Gastrocnemius medialis (tissue), 4 donors: ENCODE measurements around the gene BORCS6. TPM values are rescaled to one million over a fixed set of nuclear protein-coding genes. Genes with fewer than 3 reads are reported as not detected.

Experiments used
- ATAC-seq, 2 donors: fragments of 150-250 bp; one replicate each; pipeline ENCODE4 v1.9.1; 2016
- DNase-seq, 2 donors: peaks; one replicate each; pipeline ENCODE4 v3.0.0-alpha.2; 2019
- H3K27ac ChIP-seq, 4 donors: fragments of 200-600 bp; sonication (generic); 1 replicate in 1 of 4; 2 replicates in 3 of 4; pipeline ENCODE4 v1.5.1; 2016 to 2018; ENCODE audit warnings: mild to moderate bottlenecking in 2 of 4, moderate library complexity in 1 of 4
- H3K27me3 ChIP-seq, 3 donors: fragments of 200-600 bp; sonication (generic) in 2 of 3; 1 replicate in 1 of 3; 2 replicates in 2 of 3; pipeline versions ENCODE4 v1.5.1 to v1.6.0; 2016 to 2019; ENCODE audit warnings: mild to moderate bottlenecking in 1 of 3, moderate library complexity in 1 of 3
- H3K36me3 ChIP-seq, 2 donors: fragments of 200-600 bp; sonication (generic) in 1 of 2; one replicate each; pipeline ENCODE4 v1.5.1; 2017 to 2018
- H3K4me1 ChIP-seq, 2 donors: fragments of 200-600 bp; sonication (generic) in 1 of 2; one replicate each; pipeline ENCODE4 v1.5.1; 2016 to 2017; ENCODE audit warnings: mild to moderate bottlenecking in 2 of 2
- H3K4me3 ChIP-seq, 4 donors: fragments of 200-600 bp; sonication (generic) in 3 of 4; 1 replicate in 1 of 4; 2 replicates in 3 of 4; pipeline ENCODE4 v1.5.1; 2016 to 2019; ENCODE audit warnings: mild to moderate bottlenecking in 2 of 4
- H3K9me3 ChIP-seq, 3 donors: fragments of 200-600 bp; sonication (generic) in 2 of 3; 1 replicate in 1 of 3; 2 replicates in 2 of 3; pipeline ENCODE4 v1.5.1; 2016 to 2019
- POLR2A ChIP-seq, 2 donors: fragments of 450-650 bp; IDR thresholded peaks; one replicate each; pipeline ENCODE4 v1.6.1; 2017; ENCODE audit warnings: antibody characterized with exemption in 2 of 2, mild to moderate bottlenecking in 2 of 2, moderate library complexity in 2 of 2
- in situ Hi-C, 4 donors: fragments of 200-750 bp; cut with MboI; loops; one replicate each; pipeline versions ENCODE4 v1.15.0 to v1.8.0; 2017; ENCODE audit warnings: low sequenced_read_pairs in 4 of 4
- intact Hi-C: fragments of 100-400 bp; cut with DNase I; formaldehyde crosslinking; loops from one replicate; pipeline ENCODE4 v1.15.1; 2023; ENCODE audit warnings: low total_unique reads
- total RNA-seq, 4 donors: library from RNA; depleted of rRNA; stranded (reverse); fragments of >200 nt; gene quantifications; one replicate each; pipeline versions ENCODE4 v1.1.0 to v1.2.3, GENCODE V29; 2016
- TF ChIP-seq, protein P1 (sequence below), 5 experiments: fragments of 450-650 bp in 3 of 5; fragments of 200-600 bp in 2 of 5; sonication (generic) in 2 of 5; IDR thresholded peaks in 4 of 5; conservative IDR thresholded peaks in 1 of 5; 1 replicate in 4 of 5; 2 replicates in 1 of 5; pipeline ENCODE4 v1.5.1; 2016 to 2019; ENCODE audit warnings: antibody characterized with exemption in 5 of 5, mild to moderate bottlenecking in 3 of 5, moderate library complexity in 3 of 5

Gene BORCS6
- total RNA-seq, 4 donors from 2014 or later: 16.2 to 34.5 (median 26.2) TPM

DNA sequence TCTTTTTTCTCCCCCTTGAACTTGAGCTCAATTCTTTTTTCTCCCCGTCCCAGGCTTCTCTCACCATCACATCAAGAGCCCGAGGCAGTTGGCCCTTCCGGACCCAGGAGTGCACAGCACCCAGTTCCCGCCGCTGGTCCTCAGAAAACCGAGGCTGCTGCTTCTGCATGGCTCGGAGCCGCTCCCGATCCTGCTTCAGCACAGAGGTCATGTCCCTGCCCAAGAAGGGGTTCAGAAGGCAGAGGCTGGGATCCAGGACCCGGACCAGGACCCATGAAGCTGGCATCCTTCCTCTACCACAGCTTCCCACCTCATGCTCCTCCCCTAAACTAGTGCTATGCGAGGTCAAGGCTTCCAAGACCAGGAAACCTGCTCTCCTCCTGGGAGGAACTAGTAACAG, 48.2 kb downstream of the BORCS6 start:
- Histone ChIP-seq H3K27ac (peak overlapping the region; percentile 98 to 100 (median 100)), H3K4me1 (peaks cover 38 to 60% of the 10 kb centered on the region in 2 donors), H3K36me3 (peaks cover 15 to 73% of the 10 kb centered on the region in 2 donors), H3K9me3 (no peaks in the 10 kb centered on the region), H3K4me3 (no peak overlapping the region), H3K27me3 (no peaks in the 10 kb centered on the region)
- no peak for ATAC-seq
- DNase-seq: peak in 1 of 2 donors; percentile 27
- TF ChIP-seq, protein P1, sequence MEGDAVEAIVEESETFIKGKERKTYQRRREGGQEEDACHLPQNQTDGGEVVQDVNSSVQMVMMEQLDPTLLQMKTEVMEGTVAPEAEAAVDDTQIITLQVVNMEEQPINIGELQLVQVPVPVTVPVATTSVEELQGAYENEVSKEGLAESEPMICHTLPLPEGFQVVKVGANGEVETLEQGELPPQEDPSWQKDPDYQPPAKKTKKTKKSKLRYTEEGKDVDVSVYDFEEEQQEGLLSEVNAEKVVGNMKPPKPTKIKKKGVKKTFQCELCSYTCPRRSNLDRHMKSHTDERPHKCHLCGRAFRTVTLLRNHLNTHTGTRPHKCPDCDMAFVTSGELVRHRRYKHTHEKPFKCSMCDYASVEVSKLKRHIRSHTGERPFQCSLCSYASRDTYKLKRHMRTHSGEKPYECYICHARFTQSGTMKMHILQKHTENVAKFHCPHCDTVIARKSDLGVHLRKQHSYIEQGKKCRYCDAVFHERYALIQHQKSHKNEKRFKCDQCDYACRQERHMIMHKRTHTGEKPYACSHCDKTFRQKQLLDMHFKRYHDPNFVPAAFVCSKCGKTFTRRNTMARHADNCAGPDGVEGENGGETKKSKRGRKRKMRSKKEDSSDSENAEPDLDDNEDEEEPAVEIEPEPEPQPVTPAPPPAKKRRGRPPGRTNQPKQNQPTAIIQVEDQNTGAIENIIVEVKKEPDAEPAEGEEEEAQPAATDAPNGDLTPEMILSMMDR (IDR thresholded peaks at IDR 0.05 in 4 of 5, conservative IDR thresholded peaks at IDR 0.05 in 1 of 5): no peak
- no peak for TF ChIP-seq POLR2A (IDR thresholded peaks at IDR 0.05)
- in situ Hi-C loops: no loop called here
- intact Hi-C loops: loop anchor here (1.0 kb wide), 1 partner anchor 9 kb away; no protein-coding TSS in a partner anchor

DNA sequence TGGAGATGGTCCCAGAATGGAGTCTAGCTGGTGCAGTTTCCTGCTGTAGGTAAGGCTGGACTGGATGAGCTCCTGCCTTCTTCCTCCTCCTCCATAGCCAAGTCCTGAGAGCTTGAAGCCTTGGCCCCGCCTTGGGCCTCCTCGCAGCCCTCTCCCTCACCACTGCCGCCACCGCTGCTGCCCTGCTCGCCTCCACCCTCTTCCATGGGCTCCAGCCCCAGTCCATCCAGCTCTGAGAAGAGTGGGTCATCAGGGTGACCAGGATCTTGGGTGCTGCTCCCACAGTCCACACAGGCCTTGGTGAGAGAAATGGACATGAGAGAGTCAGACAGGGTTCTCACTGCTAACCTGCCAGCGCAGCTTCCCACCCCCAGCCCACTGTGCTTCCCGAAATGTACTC, 48.9 kb downstream of the BORCS6 start:
- H3K4me1 ChIP-seq: peaks cover 31 to 53% of the 10 kb centered on the region in 2 donors
- TF ChIP-seq POLR2A (IDR thresholded peaks at IDR 0.05): no peak
- TF ChIP-seq, protein P1 (IDR thresholded peaks at IDR 0.05 in 4 of 5, conservative IDR thresholded peaks at IDR 0.05 in 1 of 5): no peak
- no peaks in the 10 kb centered on the region for H3K27me3 ChIP-seq
- no peak overlapping the region for H3K4me3 ChIP-seq
- H3K27ac ChIP-seq: peak overlapping the region; percentile 84 to 100 (median 100)
- DNase-seq: peak in 1 of 2 donors; percentile 62
- intact Hi-C loops: loop anchor here (1.0 kb wide), 1 partner anchor 9 kb away; no protein-coding TSS in a partner anchor
- H3K36me3 ChIP-seq: peaks cover 9 to 66% of the 10 kb centered on the region in 2 donors
- in situ Hi-C loops: no loop called here
- no peaks in the 10 kb centered on the region for H3K9me3 ChIP-seq
- no peak for ATAC-seq

DNA sequence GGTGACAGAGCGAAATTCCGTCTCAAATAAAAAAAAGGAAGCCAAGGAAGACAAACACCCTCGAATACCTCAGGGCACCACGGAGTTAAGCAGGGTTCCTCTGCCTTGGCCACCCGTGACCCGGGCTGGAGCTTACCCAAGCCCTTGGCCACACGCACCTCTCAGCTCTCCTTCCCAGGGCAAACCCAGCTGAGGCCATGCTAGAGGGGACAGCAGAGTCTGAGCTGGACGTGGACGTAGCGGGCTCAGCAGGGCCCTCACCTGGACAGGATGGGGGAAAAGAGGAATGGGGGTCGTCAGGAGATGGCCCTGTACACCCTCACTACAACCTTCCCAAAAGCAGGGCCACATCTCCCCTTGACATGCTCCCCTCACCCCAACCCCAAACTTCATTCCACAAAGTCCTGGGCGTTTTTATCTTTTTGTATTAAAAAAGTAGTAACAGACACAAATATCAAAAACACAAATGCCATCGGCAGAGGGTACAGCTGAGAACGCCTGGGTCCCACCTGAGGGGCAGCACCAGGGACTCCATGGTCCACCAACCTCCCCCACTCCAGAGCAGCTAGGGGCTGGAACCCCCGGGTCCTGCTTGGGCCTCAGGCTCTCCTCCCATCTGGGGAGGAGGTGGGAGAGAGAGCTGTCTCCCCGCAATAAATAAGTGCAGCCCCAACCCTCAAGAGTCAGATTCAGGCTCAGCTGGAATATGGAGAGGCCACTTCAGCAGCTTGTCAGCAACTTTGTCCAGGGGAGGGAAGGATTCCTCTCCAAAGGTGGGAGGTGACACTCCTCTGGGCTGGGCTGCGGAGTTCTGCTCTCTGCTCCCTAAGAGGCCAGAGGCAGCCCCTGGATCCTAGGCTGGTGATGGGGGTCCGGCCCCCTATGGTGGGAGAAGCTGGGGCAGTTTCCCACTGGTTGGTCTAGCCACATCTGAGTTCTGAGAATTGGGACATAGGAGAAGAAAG, 49.6 kb downstream of the BORCS6 start:
- Histone ChIP-seq H3K4me3 (no peak overlapping the region), H3K36me3 (peaks cover 3 to 59% of the 10 kb centered on the region in 2 donors), H3K9me3 (no peaks in the 10 kb centered on the region), H3K4me1 (peaks cover 29 to 49% of the 10 kb centered on the region in 2 donors), H3K27me3 (no peaks in the 10 kb centered on the region), H3K27ac (peak overlapping the region; percentile 84 to 100 (median 100))
- intact Hi-C loops: loop anchor here (1.0 kb wide), 1 partner anchor 10 kb away; no protein-coding TSS in a partner anchor
- in situ Hi-C loops: no loop called here
- ATAC-seq (peak in 1 of 2 donors; percentile 7), DNase-seq (peak in 1 of 2 donors; percentile 72)
- peak in 1 of 2 donors; percentile 2 for TF ChIP-seq POLR2A (IDR thresholded peaks at IDR 0.05)
- TF ChIP-seq, protein P1 (IDR thresholded peaks at IDR 0.05 in 4 of 5, conservative IDR thresholded peaks at IDR 0.05 in 1 of 5): no peak

DNA sequence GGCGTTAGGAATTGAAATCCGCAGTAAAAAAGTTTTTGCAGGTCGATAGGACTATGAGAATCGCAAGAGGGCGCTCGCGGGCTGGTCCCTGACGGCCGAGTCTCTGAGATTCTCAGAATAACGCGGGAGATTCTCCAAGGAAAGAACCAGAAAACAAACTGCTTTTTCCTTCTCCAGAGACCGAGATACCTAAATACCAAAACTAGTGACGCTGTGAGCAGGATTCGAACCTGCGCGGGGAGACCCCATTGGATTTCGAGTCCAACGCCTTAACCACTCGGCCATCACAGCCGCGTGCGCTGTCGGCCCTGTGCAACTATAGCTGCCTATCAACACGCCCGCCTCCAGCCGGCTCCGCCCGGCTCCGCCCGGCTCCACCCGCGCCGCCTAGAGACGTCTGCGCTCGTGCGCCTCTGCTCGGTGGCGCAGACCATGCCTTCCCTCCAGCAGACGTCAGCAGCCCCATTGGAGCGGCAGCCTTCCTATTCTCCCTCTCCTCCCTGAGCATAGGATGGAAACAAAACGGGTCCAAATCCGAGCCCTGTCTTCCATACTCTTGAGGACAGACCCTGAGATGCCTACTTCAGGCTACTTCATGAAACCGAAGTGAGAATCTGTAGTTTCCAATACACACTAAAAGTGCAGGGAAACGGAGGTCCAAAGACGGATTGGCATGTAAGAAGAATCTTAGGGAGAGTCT, 51.2 kb downstream of the BORCS6 start:
- Histone ChIP-seq H3K27ac (peak overlapping the region; percentile 84 to 100 (median 100)), H3K9me3 (no peaks in the 10 kb centered on the region), H3K4me1 (peaks cover 29 to 47% of the 10 kb centered on the region in 2 donors), H3K27me3 (no peaks in the 10 kb centered on the region), H3K36me3 (peaks cover 3 to 44% of the 10 kb centered on the region in 2 donors), H3K4me3 (peak overlapping the region; percentile 2 to 23 (median 2))
- TF ChIP-seq, protein P1 (IDR thresholded peaks at IDR 0.05 in 4 of 5, conservative IDR thresholded peaks at IDR 0.05 in 1 of 5): peak; percentile 88 to 93 (median 89)
- TF ChIP-seq POLR2A (IDR thresholded peaks at IDR 0.05): peak; percentile 64 to 78
- in situ Hi-C loops (no loop called here), intact Hi-C loops (loop anchor here (1.0 kb wide), 1 partner anchor 19 kb away; no protein-coding TSS in a partner anchor)
- DNase-seq: peak; percentile 82 to 93
- ATAC-seq: peak; percentile 66 to 74
